ENCODE measurements around the gene SNX3.

- no peak for TF ChIP-seq CTCF (conservative IDR thresholded peaks at IDR 0.05; ENCODE audit: low read length)
- no peak for TF ChIP-seq EZH2phosphoT487 (IDR thresholded peaks at IDR 0.05; ENCODE audit: borderline replicate concordance, low read depth, low read length)
Observed at GRCh38 chr6:108209738-108210137, 51.1 kb downstream of the SNX3 start.
